H9 (cell line): ENCODE measurements around the gene PPP1R9A. TPM values are rescaled to one million over a fixed set of nuclear protein-coding genes. Genes with fewer than 3 reads are reported as not detected.

Source experiments
- DNase-seq: peaks from one replicate; pipeline ENCODE4 v3.0.0-alpha.2; 2017
- H2AFZ ChIP-seq: one replicate; pipeline ENCODE4 v1.6.1; 2013; ENCODE audit warnings: mild to moderate bottlenecking, low read length, control low read depth, moderate library complexity
- H2AK5ac ChIP-seq: 2 replicates; pipeline ENCODE4 v1.6.1; 2013; ENCODE audit warnings: low read length, control low read depth, mixed read lengths; ENCODE audit not compliant: insufficient read length
- H2BK120ac ChIP-seq: one replicate; pipeline ENCODE4 v1.6.1; 2013; ENCODE audit warnings: low read depth, mild to moderate bottlenecking, low read length, control low read depth, inconsistent platforms; ENCODE audit not compliant: poor library complexity, severe bottlenecking
- H2BK12ac ChIP-seq: 2 replicates; pipeline ENCODE4 v1.6.1; 2013; ENCODE audit warnings: low read length, control low read depth, mixed read lengths, low read depth; ENCODE audit not compliant: insufficient read length
- H2BK15ac ChIP-seq: 2 replicates; pipeline ENCODE4 v1.6.1; 2013; ENCODE audit warnings: low read depth, low read length, control low read depth
- H2BK20ac ChIP-seq: one replicate; pipeline ENCODE4 v1.6.1; 2013; ENCODE audit warnings: low read depth, mild to moderate bottlenecking, low read length, control low read depth, inconsistent platforms; ENCODE audit not compliant: poor library complexity, severe bottlenecking
- H2BK5ac ChIP-seq: 2 replicates; pipeline ENCODE4 v1.6.1; 2013; ENCODE audit warnings: low read length, control low read depth, mixed read lengths; ENCODE audit not compliant: insufficient read length
- H3K14ac ChIP-seq: 2 replicates; pipeline ENCODE4 v1.6.1; 2013; ENCODE audit warnings: low read length, control low read depth; ENCODE audit not compliant: insufficient read depth
- H3K18ac ChIP-seq: 2 replicates; pipeline ENCODE4 v1.6.1; 2013; ENCODE audit warnings: low read depth, mild to moderate bottlenecking, mixed read lengths, low read length, control low read depth; ENCODE audit not compliant: insufficient read length
- H3K23ac ChIP-seq: 2 replicates; pipeline ENCODE4 v1.6.1; 2013; ENCODE audit warnings: low read length, control low read depth, mixed read lengths, low read depth; ENCODE audit not compliant: insufficient read length
- H3K23me2 ChIP-seq: 2 replicates; pipeline ENCODE4 v1.6.1; 2013; ENCODE audit warnings: low read depth, mild to moderate bottlenecking, mixed read lengths, low read length, control low read depth; ENCODE audit not compliant: insufficient read length, poor library complexity, severe bottlenecking
- H3K27ac ChIP-seq: 2 replicates; pipeline ENCODE4 v1.5.1; 2013; ENCODE audit warnings: low read length, control low read depth, mixed read lengths, low read depth; ENCODE audit not compliant: insufficient read length
- H3K27me3 ChIP-seq: 2 replicates; pipeline ENCODE4 v1.6.1; 2013; ENCODE audit warnings: low read length, control low read depth, inconsistent platforms; ENCODE audit not compliant: insufficient read depth
- H3K4ac ChIP-seq: 2 replicates; pipeline ENCODE4 v1.6.1; 2013; ENCODE audit warnings: low read depth, mild to moderate bottlenecking, control low read depth, inconsistent platforms, low read length, moderate library complexity
- H3K4me1 ChIP-seq: 2 replicates; pipeline ENCODE4 v1.6.1; 2013; ENCODE audit warnings: low read length, control low read depth, inconsistent platforms; ENCODE audit not compliant: insufficient read depth
- H3K4me2 ChIP-seq: 2 replicates; pipeline ENCODE4 v1.6.1; 2013; ENCODE audit warnings: low read length, control low read depth, mixed read lengths; ENCODE audit not compliant: insufficient read length, insufficient read depth
- H3K56ac ChIP-seq: 2 replicates; pipeline ENCODE4 v1.6.1; 2013; ENCODE audit warnings: low read depth, mild to moderate bottlenecking, mixed read lengths, low read length, control low read depth; ENCODE audit not compliant: insufficient read length
- H3K79me1 ChIP-seq: 2 replicates; pipeline ENCODE4 v1.6.1; 2013; ENCODE audit warnings: low read depth, mild to moderate bottlenecking, moderate library complexity, low read length, control low read depth, inconsistent platforms; ENCODE audit not compliant: insufficient read depth, poor library complexity, severe bottlenecking
- H3K79me2 ChIP-seq: 2 replicates; pipeline ENCODE4 v1.6.1; 2013; ENCODE audit warnings: low read length, control low read depth, inconsistent platforms; ENCODE audit not compliant: insufficient read depth
- H3K9ac ChIP-seq: 2 replicates; pipeline ENCODE4 v1.6.1; 2013; ENCODE audit warnings: low read length, control low read depth, mixed read lengths; ENCODE audit not compliant: insufficient read length; ENCODE audit errors: extremely low read depth
- H3K9me3 ChIP-seq: one replicate; pipeline ENCODE4 v1.6.1; 2013; ENCODE audit warnings: low read depth, low read length, inconsistent platforms; ENCODE audit not compliant: control insufficient read depth
- H3T11ph ChIP-seq: one replicate; pipeline ENCODE4 v1.6.1; 2013; ENCODE audit warnings: mild to moderate bottlenecking, low read length, control low read depth, inconsistent platforms
- H4K20me1 ChIP-seq: one replicate; pipeline ENCODE4 v1.6.1; 2013; ENCODE audit not compliant: control insufficient read depth, insufficient read length, insufficient read depth
- H4K5ac ChIP-seq: 2 replicates; pipeline ENCODE4 v1.6.1; 2013; ENCODE audit warnings: low read depth, mild to moderate bottlenecking, mixed read lengths, low read length, control low read depth; ENCODE audit not compliant: insufficient read length
- H4K8ac ChIP-seq: replicated peaks from 2 replicates; pipeline ENCODE4 v1.6.1; 2013; ENCODE audit warnings: low read length, control low read depth, mixed read lengths, low read depth; ENCODE audit not compliant: insufficient read length
- H4K91ac ChIP-seq: 2 replicates; pipeline ENCODE4 v1.6.1; 2013; ENCODE audit warnings: low read depth, mild to moderate bottlenecking, moderate library complexity, mixed read lengths, low read length, control low read depth; ENCODE audit not compliant: insufficient read length
- H3K27ac Mint-ChIP-seq, 3 experiments: 2 replicates in 2 of 3; 3 replicates in 1 of 3; pipeline ENCODE4 v1.8.0; 2020 to 2021; ENCODE audit warnings: mixed read lengths in 3 of 3, mild to moderate bottlenecking in 1 of 3, moderate library complexity in 1 of 3
- H3K27me3 Mint-ChIP-seq: 2 replicates; pipeline ENCODE4 v1.8.0; 2021; ENCODE audit warnings: low read depth, mild to moderate bottlenecking, moderate library complexity, mixed read lengths
- H3K36me3 Mint-ChIP-seq, 3 experiments: 2 replicates in 2 of 3; 3 replicates in 1 of 3; pipeline ENCODE4 v1.8.0; 2020 to 2021; ENCODE audit warnings: low read depth in 3 of 3, mixed read lengths in 3 of 3; ENCODE audit not compliant: insufficient read depth in 1 of 3
- H3K4me1 Mint-ChIP-seq, 2 experiments: 2 replicates each; pipeline ENCODE4 v1.8.0; 2020; ENCODE audit warnings: mixed read lengths in 2 of 2
- H3K4me3 Mint-ChIP-seq, 2 experiments: 2 replicates in 1 of 2; 3 replicates in 1 of 2; pipeline ENCODE4 v1.8.0; 2020 to 2021; ENCODE audit warnings: mild to moderate bottlenecking in 2 of 2, mixed read lengths in 2 of 2, moderate library complexity in 1 of 2
- H3K9me3 Mint-ChIP-seq, 2 experiments: 2 replicates in 1 of 2; 3 replicates in 1 of 2; pipeline ENCODE4 v1.8.0; 2020; ENCODE audit warnings: mild to moderate bottlenecking in 2 of 2, mixed read lengths in 2 of 2, moderate library complexity in 1 of 2
- CTCF ChIP-seq: fragments of 200-600 bp; sonication (generic); conservative IDR thresholded peaks from 3 replicates; pipeline ENCODE4 v1.8.0; 2021; ENCODE audit warnings: antibody characterized with exemption, mild to moderate bottlenecking
- WGBS: extraction: QIAGEN DNeasy Blood & Tissue Kit; methylation state at CpG from one replicate; pipeline ENCODE4 v1.1.7; 2013; ENCODE audit warnings: missing lambda C conversion rate, low lambda C conversion rate, mixed read lengths; ENCODE audit not compliant: insufficient read length; ENCODE audit errors: extremely low coverage; 5-methylcytosine and 5-hydroxymethylcytosine counted together
- total RNA-seq: library from RNA; stranded (reverse); gene quantifications from 2 replicates; pipeline ENCODE4 v1.2.1, GENCODE V29; 2021

Gene PPP1R9A
- total RNA-seq, 1 experiment from 2014 or later, result 17.0 TPM

GRCh38 chr7:95229301-95229700 lies 321.9 kb downstream of the PPP1R9A start:
- Histone ChIP-seq H2AK5ac (no peak overlapping the region), H3T11ph (no peak overlapping the region), H3K9ac (no peak overlapping the region), H4K91ac (no peak overlapping the region), H3K4ac (no peak overlapping the region), H3K27me3 (no peaks in the 10 kb centered on the region), H2BK15ac (no peak overlapping the region), H2BK120ac (no peak overlapping the region), H2BK5ac (no peak overlapping the region), H3K27ac (no peak overlapping the region), H2BK20ac (no peak overlapping the region), H2AFZ (no peak overlapping the region), H4K8ac (no peak overlapping the region), H3K23me2 (no peaks in the 10 kb centered on the region), H2BK12ac (no peak overlapping the region), H4K20me1 (no peaks in the 10 kb centered on the region), H3K56ac (no peak overlapping the region), H3K79me1 (no peaks in the 10 kb centered on the region), H3K9me3 (no peaks in the 10 kb centered on the region), H3K23ac (no peak overlapping the region), H3K4me2 (no peak overlapping the region), H3K4me1 (no peaks in the 10 kb centered on the region), H3K18ac (no peak overlapping the region), H4K5ac (no peak overlapping the region), H3K14ac (no peak overlapping the region), H3K79me2 (no peaks in the 10 kb centered on the region)
- Mint-ChIP-seq H3K27me3 (no peaks in the 10 kb centered on the region), H3K9me3 (peaks cover 2 to 7% of the 10 kb centered on the region in 2 experiments; a peak in 4 of 5 replicates), H3K4me3 (no peak overlapping the region), H3K4me1 (no peaks in the 10 kb centered on the region), H3K36me3 (peaks cover 10 to 23% (median 13%) of the 10 kb centered on the region in 3 experiments; a peak in 6 of 7 replicates), H3K27ac (peak overlapping the region in 1 of 3 experiments; percentile 15; a peak in 1 of 7 replicates)
- no peak for DNase-seq
- no CpG with 5 or more reads among the region's 5 CpGs for WGBS
- TF ChIP-seq CTCF, result no peak
